PC-3 (cell line): ENCODE results near the gene ZNF335. TPM values are rescaled to one million over a fixed set of nuclear protein-coding genes. Genes with fewer than 3 reads are reported as not detected.
A peak's percentile ranks its signal among the peaks of the same experiment; 100 is the strongest.

Experiments
- ATAC-seq: fragments of 200-7000 bp; cut with Tn5 transposase; 2 replicates; pipeline ENCODE4 v1.9.1; 2020; ENCODE audit warnings: mild to moderate bottlenecking, moderate library complexity
- BruUV-seq: library from RNA; stranded (reverse); fragments of 400-500 nt; replicated peaks from 2 replicates; lab custom pipeline; 2021; lab: Mats Ljungman, UMichigan
- CTCF ChIA-PET: fragments of 300-600 bp; sonication (Branson Sonifier 250); formaldehyde crosslinking; loops from one replicate; lab custom pipeline; 2022; ENCODE audit warnings: antibody characterized with exemption; lab: Charles Lee
- POLR2A ChIA-PET: fragments of 300-600 bp; sonication (Branson Sonifier 250); formaldehyde crosslinking; loops from one replicate; lab custom pipeline; 2022; ENCODE audit warnings: antibody characterized with exemption; ENCODE audit not compliant: unreplicated experiment; lab: Charles Lee
- DNase-seq: peaks from one replicate; pipeline ENCODE4 v3.0.0-alpha.2; 2015
- H2AFZ ChIP-seq: fragments of 300-600 bp; sonication (generic); 2 replicates; pipeline ENCODE4 v1.6.0; 2016; ENCODE audit warnings: antibody characterized with exemption, low read length
- H3F3A ChIP-seq: fragments of 300-600 bp; sonication (generic); one replicate; pipeline ENCODE4 v1.6.0; 2017; ENCODE audit warnings: antibody characterized with exemption, low read length, control low read depth, mild to moderate bottlenecking; ENCODE audit not compliant: unreplicated experiment
- H3K27ac ChIP-seq: fragments of 300-600 bp; sonication (generic); 2 replicates; pipeline ENCODE4 v1.5.1; 2016; ENCODE audit warnings: mild to moderate bottlenecking, low read length
- H3K27me3 ChIP-seq: fragments of 300-600 bp; sonication (generic); 2 replicates; pipeline ENCODE4 v1.6.1; 2016; ENCODE audit warnings: low read length, mixed read lengths
- H3K36me3 ChIP-seq: fragments of 300-600 bp; sonication (generic); 2 replicates; pipeline ENCODE4 v1.6.1; 2016; ENCODE audit warnings: low read depth, mixed run types, low read length, mixed read lengths
- H3K4me1 ChIP-seq: fragments of 300-600 bp; sonication (generic); 2 replicates; pipeline ENCODE4 v1.5.1; 2016; ENCODE audit warnings: low read length; ENCODE audit not compliant: insufficient read depth
- H3K4me2 ChIP-seq: fragments of 300-600 bp; sonication (generic); 2 replicates; pipeline ENCODE4 v1.6.0; 2016; ENCODE audit warnings: low read length
- H3K4me3 ChIP-seq: fragments of 300-600 bp; sonication (generic); 2 replicates; pipeline ENCODE4 v1.5.1; 2016; ENCODE audit warnings: mild to moderate bottlenecking, low read length, mixed read lengths
- H3K79me2 ChIP-seq: fragments of 300-600 bp; sonication (generic); 2 replicates; pipeline ENCODE4 v1.6.1; 2017; ENCODE audit warnings: low read length, mixed read lengths
- H3K9ac ChIP-seq: fragments of 300-600 bp; sonication (generic); 2 replicates; pipeline ENCODE4 v1.6.0; 2016; ENCODE audit warnings: mild to moderate bottlenecking, low read length
- H3K9me2 ChIP-seq: fragments of 300-600 bp; sonication (generic); replicated peaks from 2 replicates; pipeline ENCODE4 v1.6.1; 2016; ENCODE audit warnings: mixed run types, low read length, mixed read lengths
- H3K9me3 ChIP-seq: fragments of 300-600 bp; sonication (generic); 2 replicates; pipeline ENCODE4 v1.6.1; 2016; ENCODE audit warnings: low read length, mixed read lengths
- H4K20me1 ChIP-seq: fragments of 300-600 bp; sonication (generic); 2 replicates; pipeline ENCODE4 v1.6.1; 2016; ENCODE audit warnings: low read length, mixed read lengths
- CTCF ChIP-seq: fragments of 300-600 bp; sonication (generic); conservative IDR thresholded peaks from 2 replicates; pipeline ENCODE4 v1.5.1; 2017; ENCODE audit warnings: antibody characterized with exemption, low read depth, mild to moderate bottlenecking, low read length
- EZH2 ChIP-seq: fragments of 300-600 bp; sonication (generic); IDR thresholded peaks from one replicate; pipeline ENCODE4 v1.6.1; 2017; ENCODE audit warnings: antibody characterized with exemption, mild to moderate bottlenecking, low read length; ENCODE audit not compliant: unreplicated experiment
- EZH2phosphoT487 ChIP-seq: fragments of 300-600 bp; sonication (generic); IDR thresholded peaks from 2 replicates; pipeline ENCODE4 v1.6.1; 2018; ENCODE audit warnings: mild to moderate bottlenecking, antibody characterized with exemption, low read length, borderline replicate concordance
- intact Hi-C: fragments of 100-400 bp; cut with micrococcal nuclease; formaldehyde crosslinking; loops from 2 replicates; pipeline ENCODE4 v1.9.0; 2023
- total RNA-seq: library from RNA; depleted of rRNA; stranded (reverse); fragments of >200 nt; gene quantifications from 2 replicates; pipeline ENCODE4 v1.2.3, GENCODE V29; 2014

ZNF335 gene
- total RNA-seq, 1 experiment from 2014 or later = 36.9 TPM

GRCh38 chr20:45969712-45970634, 2.0 kb downstream of the ZNF335 start:
- TF ChIP-seq CTCF (peak; percentile 86), EZH2phosphoT487 (no peak)
- peak overlapping the region; percentile 99; the same call in 1 of the 2 replicates for H3K9ac ChIP-seq
- H2AFZ ChIP-seq = 0 out of 2 replicates have a peak overlapping the region, but pooled peaks have one; percentile 6
- 0 out of 2 replicates have a peak overlapping the region, but pooled peaks have one; percentile 3 for H3K27ac ChIP-seq
- no peaks in the 10 kb centered on the region for H3F3A ChIP-seq
- no peaks in the 10 kb centered on the region for H3K27me3 ChIP-seq
- intact Hi-C loops = loop anchor here (10.0 kb wide), 1 partner anchor 135 kb away; the partner anchor contains the start of gene SNX21
- H3K9me2 ChIP-seq = no peaks in the 10 kb centered on the region
- peaks cover 32% of the 10 kb centered on the region for H3K4me1 ChIP-seq
- H3K9me3 ChIP-seq = no peaks in the 10 kb centered on the region
- DNase-seq (peak; percentile 78), ATAC-seq (peak; percentile 9; the same call in 1 of the 2 replicates)
- no TSS peak for BruUV-seq
- peak overlapping the region; percentile 89 for H3K4me2 ChIP-seq
- H4K20me1 ChIP-seq = 0 out of 2 replicates have a peak, but pooled peaks cover 6% of the 10 kb centered on the region
- POLR2A ChIA-PET = interaction anchor here (0.6 kb wide), 3 partner anchors 9 to 1085 kb away, joined by 3 to 4 read pairs (median 3); partner anchors contain the start of gene YWHAB
- H3K36me3 ChIP-seq = peaks cover 39% of the 10 kb centered on the region
- H3K4me3 ChIP-seq = peak overlapping the region; percentile 76
- H3K79me2 ChIP-seq = peaks cover 36% of the 10 kb centered on the region
- CTCF ChIA-PET = interaction anchor here (0.5 to 1.7 kb wide), 12 partner anchors 9 to 468 kb away, joined by 3 to 12 read pairs (median 4); no protein-coding TSS in a partner anchor

- Histone ChIP-seq H3K9me2 (no peaks in the 10 kb centered on the region), H3F3A (no peaks in the 10 kb centered on the region), H4K20me1 (0 out of 2 replicates have a peak, but pooled peaks cover 6% of the 10 kb centered on the region), H3K9ac (no peak overlapping the region), H3K4me3 (peak overlapping the region; percentile 16; the same call in 1 of the 2 replicates), H3K4me2 (peak overlapping the region; percentile 89), H3K27ac (no peak overlapping the region), H2AFZ (no peak overlapping the region), H3K4me1 (peaks cover 26% of the 10 kb centered on the region), H3K36me3 (peaks cover 41% of the 10 kb centered on the region), H3K79me2 (peaks cover 36% of the 10 kb centered on the region), H3K27me3 (no peaks in the 10 kb centered on the region), H3K9me3 (no peaks in the 10 kb centered on the region)
- ChIA-PET POLR2A (interaction anchor here (0.5 to 0.6 kb wide), 3 partner anchors 8 to 1084 kb away, joined by 3 to 4 read pairs (median 3); partner anchors contain the start of gene YWHAB), CTCF (interaction anchor here (0.5 to 1.5 kb wide), 5 partner anchors 18 to 173 kb away, joined by 3 to 11 read pairs (median 4); no protein-coding TSS in a partner anchor)
- no TSS peak for BruUV-seq
- ATAC-seq (no peak), DNase-seq (no peak)
- TF ChIP-seq CTCF (no peak), EZH2 (no peak), EZH2phosphoT487 (no peak)
- intact Hi-C loops = no loop called here
These were observed 2.9 kb downstream of the ZNF335 start for GRCh38 chr20:45968801-45969711.
